Measurements from ENCODE around the gene SRRD.

DNA sequence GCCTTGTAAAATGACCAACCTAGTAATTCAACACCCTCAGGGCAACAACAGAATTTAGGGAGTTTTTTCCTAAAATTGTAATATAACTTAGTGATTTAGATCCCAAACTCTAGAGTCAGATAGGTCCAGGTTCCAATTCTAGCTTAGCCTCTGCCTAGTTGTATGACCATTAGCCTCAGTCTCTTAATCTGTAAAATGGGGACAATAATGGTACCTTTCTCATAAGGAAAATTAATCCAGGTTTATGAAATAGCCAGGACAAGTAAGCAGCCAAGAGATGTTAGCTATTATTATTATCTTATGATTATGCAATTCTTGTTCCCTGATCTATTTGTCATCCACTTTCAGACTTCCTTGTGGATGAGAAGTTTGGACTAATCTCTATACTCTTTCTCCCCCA is 24.5 kb downstream of the SRRD start:
- no peak for TF ChIP-seq POLR2A (IDR thresholded peaks at IDR 0.05)
- TF ChIP-seq, protein P1, sequence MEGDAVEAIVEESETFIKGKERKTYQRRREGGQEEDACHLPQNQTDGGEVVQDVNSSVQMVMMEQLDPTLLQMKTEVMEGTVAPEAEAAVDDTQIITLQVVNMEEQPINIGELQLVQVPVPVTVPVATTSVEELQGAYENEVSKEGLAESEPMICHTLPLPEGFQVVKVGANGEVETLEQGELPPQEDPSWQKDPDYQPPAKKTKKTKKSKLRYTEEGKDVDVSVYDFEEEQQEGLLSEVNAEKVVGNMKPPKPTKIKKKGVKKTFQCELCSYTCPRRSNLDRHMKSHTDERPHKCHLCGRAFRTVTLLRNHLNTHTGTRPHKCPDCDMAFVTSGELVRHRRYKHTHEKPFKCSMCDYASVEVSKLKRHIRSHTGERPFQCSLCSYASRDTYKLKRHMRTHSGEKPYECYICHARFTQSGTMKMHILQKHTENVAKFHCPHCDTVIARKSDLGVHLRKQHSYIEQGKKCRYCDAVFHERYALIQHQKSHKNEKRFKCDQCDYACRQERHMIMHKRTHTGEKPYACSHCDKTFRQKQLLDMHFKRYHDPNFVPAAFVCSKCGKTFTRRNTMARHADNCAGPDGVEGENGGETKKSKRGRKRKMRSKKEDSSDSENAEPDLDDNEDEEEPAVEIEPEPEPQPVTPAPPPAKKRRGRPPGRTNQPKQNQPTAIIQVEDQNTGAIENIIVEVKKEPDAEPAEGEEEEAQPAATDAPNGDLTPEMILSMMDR (IDR thresholded peaks at IDR 0.05): no peak
